ENCODE measurements around the gene GNAQ.
"Not testable (repeated sequence)": the region's sequence is repeated elsewhere in the genome, so short reads cannot be mapped to it uniquely, and the experiment has no call there.

The GNAQ gene

GRCh38 chr9:77697238-77697984 lies 334.2 kb downstream of the GNAQ start:
- no peak for TF ChIP-seq CTCF (IDR thresholded peaks at IDR 0.05; ENCODE audit: low read length, missing control alignments)
- DNase-seq (ENCODE audit: low read depth): no peak
- no peak overlapping the region for H3K4me3 ChIP-seq (replicated peaks; ENCODE audit: low read depth, low read length)

GRCh38 chr9:77690723-77691122 lies 340.9 kb downstream of the GNAQ start:
- not testable (repeated sequence) for DNase-seq (ENCODE audit: low read depth); H3K4me3 ChIP-seq (replicated peaks; ENCODE audit: low read depth, low read length)

GRCh38 chr9:77690119-77690518 lies 341.5 kb downstream of the GNAQ start:
- not testable (repeated sequence) for DNase-seq (ENCODE audit: low read depth)

GRCh38 chr9:77687737-77688136 lies 343.9 kb downstream of the GNAQ start:
- not testable (repeated sequence) for DNase-seq (ENCODE audit: low read depth); H3K4me3 ChIP-seq (replicated peaks; ENCODE audit: low read depth, low read length)

More at GRCh38 chr9:77690119-77690518, 341.5 kb downstream of the GNAQ start:
- not testable (repeated sequence) for H3K4me3 ChIP-seq (replicated peaks; ENCODE audit: low read depth, low read length)

GRCh38 chr9:77680581-77680980 lies 351.0 kb downstream of the GNAQ start:
- TF ChIP-seq CTCF (IDR thresholded peaks at IDR 0.05; ENCODE audit: low read length, missing control alignments): no peak
- peak; percentile 35 for DNase-seq (ENCODE audit: low read depth)
- H3K4me3 ChIP-seq (replicated peaks; ENCODE audit: low read depth, low read length): no peak overlapping the region

GRCh38 chr9:77679661-77680368 lies 351.8 kb downstream of the GNAQ start:
- no peak overlapping the region for H3K4me3 ChIP-seq (replicated peaks; ENCODE audit: low read depth, low read length)
- no peak for DNase-seq (ENCODE audit: low read depth)
- TF ChIP-seq CTCF (IDR thresholded peaks at IDR 0.05; ENCODE audit: low read length, missing control alignments): no peak

GRCh38 chr9:77679088-77679487 lies 352.5 kb downstream of the GNAQ start:
- TF ChIP-seq CTCF (IDR thresholded peaks at IDR 0.05; ENCODE audit: low read length, missing control alignments): no peak
- H3K4me3 ChIP-seq (replicated peaks; ENCODE audit: low read depth, low read length): no peak overlapping the region
- DNase-seq (ENCODE audit: low read depth): peak; percentile 81

- no peak for TF ChIP-seq CTCF (IDR thresholded peaks at IDR 0.05; ENCODE audit: low read length, missing control alignments)
- no peak for DNase-seq (ENCODE audit: low read depth)
- no peak overlapping the region for H3K4me3 ChIP-seq (replicated peaks; ENCODE audit: low read depth, low read length)
Observed at GRCh38 chr9:77677957-77678535, 353.6 kb downstream of the GNAQ start.
